Measurements from ENCODE around the gene NOC4L. TPM values are rescaled to one million over a fixed set of nuclear protein-coding genes. Genes with fewer than 3 reads are reported as not detected.
"Not testable (repeated sequence)": the region's sequence is repeated elsewhere in the genome, so short reads cannot be mapped to it uniquely, and the experiment has no call there.

The NOC4L gene
- total RNA-seq, 3 donors from 2014 or later = 85.3 to 92.5 (median 89.0) TPM

- H3K4me3 Mint-ChIP-seq = peak overlapping the region; percentile 92
- H3K4me1 Mint-ChIP-seq (ENCODE audit: low read depth) = peaks cover 23% of the 10 kb centered on the region
- no peaks in the 10 kb centered on the region for H3K9me3 Mint-ChIP-seq
- DNase-seq (peak; percentile 29), ATAC-seq (peak; percentile 55 to 56)
- H3K27me3 Mint-ChIP-seq (ENCODE audit: low read depth) = no peaks in the 10 kb centered on the region
- H3K36me3 Mint-ChIP-seq (ENCODE audit: insufficient read depth) = peaks cover 18% of the 10 kb centered on the region
Measured at GRCh38 chr12:132143336-132144071, 753 bp upstream of the NOC4L start.

- Mint-ChIP-seq H3K27me3 (ENCODE audit: low read depth) (no peaks in the 10 kb centered on the region), H3K4me1 (ENCODE audit: low read depth) (peaks cover 23% of the 10 kb centered on the region), H3K36me3 (ENCODE audit: insufficient read depth) (peaks cover 12% of the 10 kb centered on the region), H3K4me3 (peak overlapping the region; percentile 91), H3K9me3 (no peaks in the 10 kb centered on the region)
- DNase-seq (no peak), ATAC-seq (peak; percentile 17 to 20)
Measured at GRCh38 chr12:132144810-132145168, 532 bp downstream of the NOC4L start.

GRCh38 chr12:132145334-132145733 is 1.1 kb downstream of the NOC4L start:
- peak overlapping the region; percentile 91 for H3K4me3 Mint-ChIP-seq
- H3K27me3 Mint-ChIP-seq (ENCODE audit: low read depth) = no peaks in the 10 kb centered on the region
- H3K4me1 Mint-ChIP-seq (ENCODE audit: low read depth) = peaks cover 23% of the 10 kb centered on the region
- H3K36me3 Mint-ChIP-seq (ENCODE audit: insufficient read depth) = peaks cover 10% of the 10 kb centered on the region
- DNase-seq (no peak), ATAC-seq (no peak)
- H3K9me3 Mint-ChIP-seq = no peaks in the 10 kb centered on the region

- DNase-seq (no peak), ATAC-seq (no peak)
- Mint-ChIP-seq H3K4me1 (ENCODE audit: low read depth) (peaks cover 23% of the 10 kb centered on the region), H3K4me3 (peak overlapping the region; percentile 91), H3K36me3 (ENCODE audit: insufficient read depth) (peaks cover 9% of the 10 kb centered on the region), H3K27me3 (ENCODE audit: low read depth) (no peaks in the 10 kb centered on the region), H3K9me3 (no peaks in the 10 kb centered on the region)
Measured at GRCh38 chr12:132146098-132146497, 1.8 kb downstream of the NOC4L start.

GRCh38 chr12:132146772-132147422 is 2.6 kb downstream of the NOC4L start:
- H3K4me3 Mint-ChIP-seq = no peak overlapping the region
- ATAC-seq = no peak

GRCh38 chr12:132147423-132148367 is 3.4 kb downstream of the NOC4L start:
- ATAC-seq = no peak
- no peak overlapping the region for H3K4me3 Mint-ChIP-seq
- H3K4me1 Mint-ChIP-seq (ENCODE audit: low read depth) = peaks cover 22% of the 10 kb centered on the region
- no peaks in the 10 kb centered on the region for H3K9me3 Mint-ChIP-seq
- H3K27me3 Mint-ChIP-seq (ENCODE audit: low read depth) = no peaks in the 10 kb centered on the region
- no peak for DNase-seq
- peaks cover 9% of the 10 kb centered on the region for H3K36me3 Mint-ChIP-seq (ENCODE audit: insufficient read depth)

More at GRCh38 chr12:132146772-132147422, 2.6 kb downstream of the NOC4L start:
- Mint-ChIP-seq H3K4me1 (ENCODE audit: low read depth) (peaks cover 23% of the 10 kb centered on the region), H3K27me3 (ENCODE audit: low read depth) (no peaks in the 10 kb centered on the region), H3K36me3 (ENCODE audit: insufficient read depth) (peaks cover 9% of the 10 kb centered on the region), H3K9me3 (no peaks in the 10 kb centered on the region)
- no peak for DNase-seq

GRCh38 chr12:132148368-132149045 is 4.2 kb downstream of the NOC4L start:
- no peaks in the 10 kb centered on the region for H3K9me3 Mint-ChIP-seq
- DNase-seq (no peak), ATAC-seq (no peak)
- no peaks in the 10 kb centered on the region for H3K27me3 Mint-ChIP-seq (ENCODE audit: low read depth)
- no peak overlapping the region for H3K4me3 Mint-ChIP-seq
- H3K4me1 Mint-ChIP-seq (ENCODE audit: low read depth) = peaks cover 19% of the 10 kb centered on the region
- peaks cover 7% of the 10 kb centered on the region for H3K36me3 Mint-ChIP-seq (ENCODE audit: insufficient read depth)

- H3K36me3 Mint-ChIP-seq (ENCODE audit: insufficient read depth); DNase-seq; ATAC-seq; H3K9me3 Mint-ChIP-seq; H3K4me3 Mint-ChIP-seq; H3K27me3 Mint-ChIP-seq (ENCODE audit: low read depth): not testable (repeated sequence)
- H3K4me1 Mint-ChIP-seq (ENCODE audit: low read depth) = peaks cover 19% of the 10 kb centered on the region
Measured at GRCh38 chr12:132149526-132149925, 5.3 kb downstream of the NOC4L start.

- Mint-ChIP-seq H3K9me3 (no peaks in the 10 kb centered on the region), H3K4me1 (ENCODE audit: low read depth) (peaks cover 8% of the 10 kb centered on the region), H3K36me3 (ENCODE audit: insufficient read depth) (peaks cover 7% of the 10 kb centered on the region), H3K27me3 (ENCODE audit: low read depth) (no peaks in the 10 kb centered on the region), H3K4me3 (no peak overlapping the region)
- DNase-seq = peak; percentile 4
- ATAC-seq = no peak
Measured at GRCh38 chr12:132150780-132151144, 6.5 kb downstream of the NOC4L start.

- Mint-ChIP-seq H3K9me3 (no peaks in the 10 kb centered on the region), H3K36me3 (ENCODE audit: insufficient read depth) (peaks cover 2% of the 10 kb centered on the region), H3K4me1 (ENCODE audit: low read depth) (peaks cover 3% of the 10 kb centered on the region), H3K27me3 (ENCODE audit: low read depth) (no peaks in the 10 kb centered on the region), H3K4me3 (no peak overlapping the region)
- ATAC-seq (no peak), DNase-seq (no peak)
Measured at GRCh38 chr12:132151145-132151765, 7.0 kb downstream of the NOC4L start.

- Mint-ChIP-seq H3K36me3 (ENCODE audit: insufficient read depth) (no peaks in the 10 kb centered on the region), H3K9me3 (no peaks in the 10 kb centered on the region), H3K4me3 (no peak overlapping the region), H3K27me3 (ENCODE audit: low read depth) (no peaks in the 10 kb centered on the region), H3K4me1 (ENCODE audit: low read depth) (no peaks in the 10 kb centered on the region)
- ATAC-seq (no peak), DNase-seq (no peak)
Measured at GRCh38 chr12:132151766-132152410, 7.6 kb downstream of the NOC4L start.

GRCh38 chr12:132152411-132152821 is 8.2 kb downstream of the NOC4L start:
- Mint-ChIP-seq H3K4me3 (no peak overlapping the region), H3K27me3 (ENCODE audit: low read depth) (no peaks in the 10 kb centered on the region), H3K9me3 (no peaks in the 10 kb centered on the region), H3K36me3 (ENCODE audit: insufficient read depth) (no peaks in the 10 kb centered on the region), H3K4me1 (ENCODE audit: low read depth) (no peaks in the 10 kb centered on the region)
- no peak for ATAC-seq
- no peak for DNase-seq

- no peak overlapping the region for H3K4me3 Mint-ChIP-seq
- no peaks in the 10 kb centered on the region for H3K27me3 Mint-ChIP-seq (ENCODE audit: low read depth)
- H3K36me3 Mint-ChIP-seq (ENCODE audit: insufficient read depth) = no peaks in the 10 kb centered on the region
- DNase-seq (no peak), ATAC-seq (no peak)
- no peaks in the 10 kb centered on the region for H3K4me1 Mint-ChIP-seq (ENCODE audit: low read depth)
- no peaks in the 10 kb centered on the region for H3K9me3 Mint-ChIP-seq
Measured at GRCh38 chr12:132152953-132153352, 8.7 kb downstream of the NOC4L start.
